ENCODE data around the gene NOC2L. TPM values are rescaled to one million over a fixed set of nuclear protein-coding genes. Genes with fewer than 3 reads are reported as not detected.
"Not testable (repeated sequence)": the region's sequence is repeated elsewhere in the genome, so short reads cannot be mapped to it uniquely, and the experiment has no call there.

Gene NOC2L
- total RNA-seq, 2 experiments from 2014 or later = 180 to 192 TPM

DNA sequence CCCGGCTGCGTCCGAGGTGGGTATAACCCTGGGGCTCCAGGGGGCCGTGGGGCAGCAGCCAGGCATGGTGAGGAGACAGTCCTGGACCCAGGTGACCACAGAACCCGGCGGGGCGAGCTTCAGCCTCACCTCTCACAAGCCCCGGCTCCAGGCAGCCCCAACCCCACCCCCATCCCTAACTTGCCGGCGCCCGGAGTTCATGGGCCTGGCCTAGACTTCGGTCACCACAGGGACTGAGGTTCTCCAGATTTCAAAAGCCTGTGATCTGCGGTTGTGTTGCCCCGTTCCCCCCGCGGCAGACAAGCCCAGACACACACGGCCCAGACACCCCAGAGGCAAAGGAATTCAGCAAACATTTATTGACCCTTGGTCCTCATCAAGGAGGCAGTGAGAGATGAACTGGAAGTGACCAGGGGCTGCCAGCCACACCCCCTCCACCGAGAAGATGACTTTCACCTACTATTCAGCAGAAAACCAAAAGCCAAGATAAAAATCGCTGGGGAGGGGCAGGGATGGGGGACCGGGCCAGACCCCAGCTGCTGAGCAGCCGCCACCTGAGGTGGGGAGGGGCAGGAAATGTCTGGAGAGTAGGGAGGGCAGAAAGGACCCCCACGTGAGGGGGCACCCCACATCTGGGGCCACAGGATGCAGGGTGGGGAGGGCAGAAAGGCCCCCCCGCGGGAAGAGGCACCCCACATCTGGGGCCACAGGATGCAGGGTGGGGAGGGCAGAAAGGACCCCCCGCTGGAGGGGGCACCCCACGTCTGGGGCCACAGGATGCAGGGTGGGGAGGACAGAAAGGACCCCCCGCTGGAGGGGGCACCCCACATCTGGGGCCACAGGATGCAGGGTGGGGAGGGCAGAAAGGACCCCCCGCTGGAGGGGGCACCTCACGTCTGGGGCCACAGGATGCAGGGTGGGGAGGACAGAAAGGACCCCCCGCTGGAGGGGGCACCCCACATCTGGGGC is 36.9 kb upstream of the NOC2L start:
- ChIA-PET CTCF (no interaction called here), POLR2A (no interaction called here)

DNA sequence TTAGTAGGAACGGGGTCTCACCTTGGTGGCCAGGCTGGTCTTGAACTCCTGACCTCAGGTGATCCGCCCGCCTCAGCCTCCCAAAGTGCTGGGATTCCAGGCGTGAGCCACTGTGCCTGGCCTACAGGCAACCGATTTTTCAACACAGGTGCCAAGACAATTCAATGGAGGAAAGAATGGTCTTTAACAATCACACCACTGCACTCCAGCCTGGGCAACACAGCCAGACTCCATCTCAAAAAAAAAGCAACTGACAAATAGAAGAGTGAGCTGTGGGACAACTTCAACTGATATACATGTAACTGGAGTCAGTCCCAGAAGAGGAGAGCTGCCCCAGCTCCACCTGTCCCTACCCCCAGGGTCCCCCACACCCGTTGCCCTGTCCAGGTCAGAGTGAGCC is 35.5 kb upstream of the NOC2L start:
- POLR2A ChIA-PET = not testable (repeated sequence)
- CTCF ChIA-PET = interaction anchor here (0.7 to 3.6 kb wide), 4 partner anchors 11 to 377 kb away, joined by 3 to 17 read pairs (median 4); partner anchors contain the start of genes ISG15 and PERM1

- CTCF ChIA-PET = interaction anchor here (0.5 to 3.6 kb wide), 5 partner anchors 9 to 70 kb away, joined by 4 to 17 read pairs (median 5); partner anchors contain the start of gene ISG15
- POLR2A ChIA-PET = no interaction called here
Measured at GRCh38 chr1:993379-993995, 34.4 kb upstream of the NOC2L start.

DNA sequence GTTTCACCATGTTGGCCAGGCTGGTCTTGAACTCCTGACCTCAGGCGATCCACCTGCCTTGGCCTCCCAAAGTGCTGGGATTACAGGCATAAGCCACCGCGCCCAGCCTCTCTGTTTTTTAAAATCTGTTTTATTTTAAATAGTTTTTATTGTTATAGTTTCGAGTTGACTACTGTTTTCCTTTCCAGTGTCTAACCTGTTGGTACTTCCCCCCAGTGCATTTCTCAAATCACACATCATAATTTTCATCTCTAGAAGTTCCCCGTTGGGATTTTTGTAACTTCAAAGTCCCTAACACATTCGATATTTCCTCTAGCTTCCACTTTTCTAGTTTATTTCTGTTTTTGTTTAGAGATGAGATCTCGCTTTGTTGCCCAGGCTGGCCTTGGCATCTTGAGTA is 33.3 kb upstream of the NOC2L start:
- POLR2A ChIA-PET = no interaction called here

DNA sequence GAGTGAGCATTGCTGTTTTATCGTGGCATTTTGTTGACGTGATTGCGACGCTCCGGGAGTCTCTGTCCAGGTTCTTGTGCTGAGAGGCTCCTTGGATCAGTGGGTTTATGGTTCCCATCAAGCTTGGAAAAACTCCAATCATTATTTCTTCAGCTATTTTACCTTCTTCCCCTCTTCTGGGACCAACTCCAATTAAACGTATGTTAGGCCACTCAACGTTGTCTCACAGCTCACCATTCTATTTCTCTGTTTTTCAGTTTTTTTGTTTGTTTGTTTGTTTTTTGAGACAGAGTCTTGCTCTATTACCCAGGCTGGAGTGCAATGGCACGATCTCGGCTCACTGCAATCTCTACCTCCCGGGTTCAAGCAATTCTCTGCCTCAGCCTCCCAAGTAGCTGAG is 32.8 kb upstream of the NOC2L start:
- ChIA-PET POLR2A (no interaction called here), CTCF (interaction anchor here (2.3 to 3.6 kb wide), 2 partner anchors 8 to 10 kb away, joined by 14 to 17 read pairs; no protein-coding TSS in a partner anchor)

More for the DNA sequence above, 33.3 kb upstream of the NOC2L start:
- CTCF ChIA-PET = interaction anchor here (1.7 to 3.6 kb wide), 4 partner anchors 8 to 71 kb away, joined by 4 to 17 read pairs (median 10); partner anchors contain the start of gene ISG15

- POLR2A ChIA-PET = not testable (repeated sequence)
- CTCF ChIA-PET = interaction anchor here (2.1 to 2.3 kb wide), 2 partner anchors 11 kb away, joined by 7 to 14 read pairs; no protein-coding TSS in a partner anchor
Measured at GRCh38 chr1:991275-991674, 32.2 kb upstream of the NOC2L start.

DNA sequence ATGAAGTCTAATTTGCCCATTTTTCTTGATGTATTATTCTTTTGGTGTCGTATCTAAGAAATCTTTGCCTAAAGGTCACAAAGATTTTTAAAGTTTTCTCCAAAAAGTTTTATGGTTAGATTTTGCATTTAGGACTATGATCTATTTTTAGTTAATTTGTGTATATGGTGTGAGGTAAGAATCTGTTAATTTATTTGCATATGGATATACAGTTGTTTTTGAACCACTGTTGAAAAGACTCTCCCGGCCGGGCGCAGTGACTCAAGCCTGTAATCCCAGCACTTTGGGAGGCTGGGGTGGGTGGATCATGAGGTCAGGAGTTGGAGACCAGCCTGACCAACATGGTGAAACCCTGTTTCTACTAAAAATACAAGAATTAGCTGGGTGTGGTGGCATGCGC is 29.0 kb upstream of the NOC2L start:
- POLR2A ChIA-PET = not testable (repeated sequence)
- CTCF ChIA-PET = interaction anchor here (1.2 kb wide), 1 partner anchor 13 kb away, joined by 3 read pairs; no protein-coding TSS in a partner anchor

GRCh38 chr1:985126-985525 is 26.1 kb upstream of the NOC2L start:
- ChIA-PET CTCF (interaction anchor here (0.7 to 3.3 kb wide), 12 partner anchors 8 to 79 kb away, joined by 3 to 17 read pairs (median 4); partner anchors contain the start of gene ISG15), POLR2A (no interaction called here)

DNA sequence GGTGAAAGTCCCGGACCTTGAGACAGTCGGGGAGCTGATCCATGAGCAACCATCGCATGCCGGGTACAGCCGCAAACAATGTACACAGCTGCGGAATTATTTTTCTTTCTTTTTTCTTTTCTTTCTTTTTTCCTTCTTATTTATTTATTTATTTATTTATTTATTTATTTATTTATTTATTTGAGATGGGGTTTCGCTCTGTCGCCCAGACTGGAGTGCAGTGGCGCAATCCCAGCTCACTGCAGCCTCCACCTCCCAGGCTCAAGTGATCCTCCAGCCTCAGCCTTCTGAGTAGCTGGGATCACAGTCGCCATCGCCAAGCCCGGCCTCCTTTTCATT is 25.4 kb upstream of the NOC2L start:
- ChIA-PET POLR2A (interaction anchor here (0.8 to 0.9 kb wide), 2 partner anchors 29 to 80 kb away, joined by 3 read pairs; partner anchors contain the start of gene ISG15), CTCF (interaction anchor here (0.6 to 3.3 kb wide), 19 partner anchors 8 to 600 kb away, joined by 3 to 17 read pairs (median 4); partner anchors contain the start of gene ISG15)

DNA sequence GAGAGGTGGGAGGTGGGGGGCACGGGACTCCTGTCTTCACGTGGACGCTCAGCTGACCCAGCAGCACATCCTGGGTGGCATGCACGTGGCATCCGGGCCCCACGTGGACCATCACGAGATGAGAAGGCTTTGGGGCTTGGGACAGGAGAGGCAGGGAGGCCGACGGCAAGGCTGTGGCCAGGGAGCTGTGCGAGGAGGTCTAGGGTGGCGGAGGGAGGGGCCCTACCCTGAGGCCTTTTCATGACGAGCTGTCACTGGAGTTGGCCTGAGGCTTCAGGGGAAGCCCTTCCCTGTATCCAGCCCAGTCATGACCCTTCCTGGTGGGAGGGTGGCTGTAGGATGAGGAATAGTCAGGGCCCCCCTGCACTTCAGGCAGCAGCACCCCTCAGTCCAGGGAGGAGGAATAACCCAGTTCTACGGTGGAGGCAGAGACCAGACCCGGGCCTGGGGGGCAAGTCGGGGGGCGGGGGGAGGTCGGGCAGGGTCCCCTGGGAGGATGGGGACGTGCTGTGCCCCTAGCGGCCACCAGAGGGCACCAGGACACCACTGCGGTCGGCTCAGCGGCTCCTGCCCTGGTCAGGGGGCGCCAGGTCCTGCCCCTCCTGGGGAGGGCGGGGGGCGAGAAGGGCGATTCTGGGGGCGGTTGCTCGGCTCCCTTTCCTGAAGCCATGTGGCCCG is 24.9 kb upstream of the NOC2L start:
- ChIA-PET POLR2A (interaction anchor here (0.8 to 0.9 kb wide), 2 partner anchors 30 to 81 kb away, joined by 3 read pairs; partner anchors contain the start of gene ISG15), CTCF (interaction anchor here (0.6 to 3.3 kb wide), 21 partner anchors 8 to 600 kb away, joined by 3 to 17 read pairs (median 4); partner anchors contain the start of genes ISG15 and UBE2J2)

DNA sequence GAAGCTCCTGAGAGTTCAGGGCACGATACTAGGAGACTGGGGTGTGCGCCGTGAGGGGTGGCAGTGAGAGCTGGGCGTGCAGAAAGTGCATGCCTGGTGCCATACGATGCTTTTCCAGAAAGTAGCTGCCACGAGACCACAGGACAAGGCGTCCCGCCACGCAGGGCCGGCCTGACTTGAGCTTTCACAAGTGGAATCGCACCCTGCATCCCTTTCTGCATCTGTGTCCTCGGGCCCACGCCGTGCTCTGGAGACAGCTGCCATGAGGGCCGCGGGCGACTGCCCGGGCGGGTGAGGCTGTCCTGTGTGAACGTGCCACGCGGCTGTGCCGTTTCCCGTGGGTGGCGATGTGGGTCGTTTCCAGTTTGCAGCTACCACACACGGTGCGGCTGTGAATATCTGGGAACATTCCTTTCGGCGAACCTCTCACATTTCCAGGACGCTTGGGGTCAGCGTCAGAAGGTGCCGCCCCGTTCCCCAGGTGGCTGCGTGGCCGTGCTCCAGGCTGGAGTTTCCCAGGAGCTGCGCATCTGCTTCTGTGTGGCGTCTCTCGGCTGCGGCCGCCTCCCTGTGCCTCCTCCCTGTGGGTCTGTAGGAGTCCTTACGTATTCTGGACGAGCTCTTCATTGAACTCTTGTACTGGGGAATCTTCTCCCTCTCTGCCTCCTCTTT is 23.8 kb upstream of the NOC2L start:
- POLR2A ChIA-PET = interaction anchor here (1.3 kb wide), 1 partner anchor 16 kb away, joined by 4 read pairs; the partner anchor contains the start of gene PLEKHN1

GRCh38 chr1:981955-982558 is 23.0 kb upstream of the NOC2L start, which contains the start of gene PERM1:
Gene PERM1 (minus strand): TSS chr1:982093. CDS start chr1:981029, 1,064 bp downstream.
- POLR2A ChIA-PET = interaction anchor here (1.3 kb wide), 1 partner anchor 15 kb away, joined by 4 read pairs; the partner anchor contains the start of gene PLEKHN1

More for the DNA sequence above, 23.8 kb upstream of the NOC2L start:
- CTCF ChIA-PET = interaction anchor here (1.0 to 3.3 kb wide), 9 partner anchors 11 to 291 kb away, joined by 3 to 17 read pairs (median 8); partner anchors contain the start of genes ISG15 and UBE2J2

DNA sequence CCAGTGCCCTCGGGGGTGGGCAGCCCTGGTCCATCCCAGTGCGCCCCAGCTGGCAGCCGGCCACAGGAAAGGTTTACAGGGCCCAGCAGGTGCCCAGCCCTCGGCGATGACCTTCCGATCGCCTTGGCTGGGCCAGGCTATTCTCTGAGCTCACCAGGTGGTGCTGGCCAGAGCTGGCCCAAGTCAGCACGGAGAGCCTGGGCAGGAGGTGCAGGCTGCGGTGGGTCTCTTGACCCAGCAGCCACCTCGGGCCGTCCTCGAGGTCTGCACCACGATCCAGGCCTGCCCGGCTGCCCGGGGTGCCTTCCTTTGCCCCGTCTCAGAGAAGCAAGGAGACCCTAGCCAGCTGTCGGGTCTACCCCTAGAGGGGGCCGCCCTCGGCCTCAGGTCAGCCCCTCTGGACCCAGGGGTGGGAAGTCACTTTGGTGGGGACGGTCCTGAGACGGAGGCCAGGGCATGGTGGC is 22.5 kb upstream of the NOC2L start:
- CTCF ChIA-PET = interaction anchor here (1.1 to 1.4 kb wide), 2 partner anchors 13 to 83 kb away, joined by 3 to 4 read pairs; no protein-coding TSS in a partner anchor
- POLR2A ChIA-PET = no interaction called here

More at GRCh38 chr1:981955-982558, 23.0 kb upstream of the NOC2L start, which contains the start of gene PERM1:
- CTCF ChIA-PET = interaction anchor here (1.1 to 3.3 kb wide), 5 partner anchors 11 to 82 kb away, joined by 3 to 17 read pairs (median 9); partner anchors contain the start of gene ISG15

DNA sequence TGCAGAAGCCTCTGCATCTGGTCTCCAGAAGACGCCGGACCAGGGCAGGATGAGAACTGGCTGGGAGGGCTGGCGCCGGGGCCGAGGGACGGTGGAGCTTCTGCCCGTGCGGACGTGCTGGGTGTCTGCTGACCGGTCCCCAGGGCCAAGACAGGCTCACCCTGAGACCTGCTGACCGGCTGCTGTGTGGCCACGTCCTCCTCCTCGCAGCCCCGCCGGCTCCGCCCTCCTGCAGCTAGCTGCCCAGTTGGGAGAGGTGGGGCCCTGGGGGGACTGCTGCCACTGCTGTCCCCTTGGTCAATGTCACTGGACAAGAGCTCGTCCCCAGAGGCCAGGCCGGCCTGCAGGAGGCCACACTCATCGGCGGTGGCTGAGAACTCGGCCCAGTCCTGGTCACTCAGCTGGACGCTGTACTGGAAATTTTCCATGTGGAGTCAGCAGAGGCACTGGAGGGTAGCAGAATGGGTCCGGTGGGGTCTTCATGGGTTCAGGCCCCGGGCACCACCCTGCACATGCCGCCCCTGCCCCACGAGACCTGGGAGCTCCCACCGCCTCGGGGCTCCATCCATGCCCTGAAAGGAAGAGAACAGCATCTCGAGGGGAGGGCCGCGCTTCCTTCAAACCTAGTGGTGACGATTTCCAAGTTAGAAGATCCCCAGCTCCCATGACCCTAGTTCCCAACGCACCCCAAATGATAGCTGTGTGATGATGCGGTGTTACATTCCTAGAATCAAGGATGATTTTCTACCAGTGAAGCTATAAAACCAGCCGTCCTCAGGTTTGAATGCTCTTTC is 21.7 kb upstream of the NOC2L start:
- POLR2A ChIA-PET = no interaction called here
- CTCF ChIA-PET = interaction anchor here (1.1 to 1.4 kb wide), 2 partner anchors 14 to 83 kb away, joined by 3 to 4 read pairs; no protein-coding TSS in a partner anchor

GRCh38 chr1:980137-980571 is 21.1 kb upstream of the NOC2L start:
- ChIA-PET CTCF (no interaction called here), POLR2A (no interaction called here)

DNA sequence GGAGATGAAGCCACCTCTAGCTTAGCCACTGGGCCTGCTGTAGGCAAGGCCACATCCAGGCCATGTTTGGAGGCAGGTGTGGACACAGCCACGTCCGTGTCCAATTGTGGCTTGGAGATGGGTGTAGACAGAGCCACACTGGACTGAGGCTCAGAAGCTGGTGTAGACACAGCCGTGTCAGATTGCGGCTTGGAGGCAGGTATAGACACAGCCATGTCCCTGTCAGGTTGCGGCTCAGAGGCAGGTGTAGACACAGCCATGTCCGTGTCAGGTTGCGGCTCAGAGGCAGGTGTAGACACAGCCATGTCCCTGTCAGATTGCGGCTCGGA is 20.7 kb upstream of the NOC2L start:
- CTCF ChIA-PET = no interaction called here
- POLR2A ChIA-PET = interaction anchor here (0.7 kb wide), 1 partner anchor 36 kb away, joined by 3 read pairs; no protein-coding TSS in a partner anchor
